ENCODE measurements around the gene PYCR2.
"Not testable (repeated sequence)": the region's sequence is repeated elsewhere in the genome, so short reads cannot be mapped to it uniquely, and the experiment has no call there.

Gene PYCR2

DNA sequence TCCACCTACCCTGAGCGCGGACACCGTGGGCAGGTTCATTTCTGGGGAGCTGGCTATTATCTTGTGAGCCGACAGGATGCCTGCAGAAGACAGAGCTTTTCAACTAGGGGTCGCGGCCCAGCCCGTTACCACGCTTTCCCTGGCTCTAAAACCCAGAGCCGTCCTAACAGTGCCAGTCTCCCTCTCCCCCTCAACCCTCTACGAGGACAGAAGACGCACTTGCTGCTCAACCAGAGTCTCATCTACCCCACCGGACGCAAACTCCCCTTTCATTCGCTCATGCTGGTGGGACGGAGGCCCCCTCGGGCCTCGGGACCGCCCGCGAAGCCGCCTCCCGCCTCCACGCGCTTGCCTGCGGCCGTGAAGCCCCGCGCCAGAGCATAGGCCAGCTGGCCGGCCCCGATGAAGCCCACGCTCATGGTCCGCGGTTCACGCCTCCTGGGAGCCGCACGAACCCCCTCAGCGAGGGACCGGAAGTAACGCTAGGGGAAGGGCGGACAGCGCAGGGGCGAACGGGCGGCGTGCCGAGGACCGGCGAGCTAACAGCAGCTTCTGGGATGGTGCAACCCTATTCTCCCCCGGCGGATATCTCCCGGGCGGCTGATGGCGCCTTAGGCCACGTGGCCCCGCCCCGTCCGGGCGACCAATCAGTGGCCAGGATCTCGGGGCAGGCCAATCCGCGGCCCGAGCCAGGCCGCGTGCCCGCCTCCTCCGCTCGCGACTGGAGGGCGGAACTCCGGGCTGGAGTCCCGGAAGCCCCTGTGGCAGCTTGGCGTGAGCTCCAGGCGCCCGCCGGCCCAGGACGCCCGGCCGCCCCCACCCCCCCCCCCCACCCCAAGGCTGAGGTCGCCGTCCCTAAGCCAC is at the start of gene PYCR2:
PYCR2 (minus strand) TSS at position 559 of the 864 bp plus-strand sequence; CDS start at position 419, 140 bp downstream.
- peak; percentile 82 to 89 for DNase-seq (ENCODE audit: low read depth in 2 of 2, low spot score in 1 of 2)

DNA sequence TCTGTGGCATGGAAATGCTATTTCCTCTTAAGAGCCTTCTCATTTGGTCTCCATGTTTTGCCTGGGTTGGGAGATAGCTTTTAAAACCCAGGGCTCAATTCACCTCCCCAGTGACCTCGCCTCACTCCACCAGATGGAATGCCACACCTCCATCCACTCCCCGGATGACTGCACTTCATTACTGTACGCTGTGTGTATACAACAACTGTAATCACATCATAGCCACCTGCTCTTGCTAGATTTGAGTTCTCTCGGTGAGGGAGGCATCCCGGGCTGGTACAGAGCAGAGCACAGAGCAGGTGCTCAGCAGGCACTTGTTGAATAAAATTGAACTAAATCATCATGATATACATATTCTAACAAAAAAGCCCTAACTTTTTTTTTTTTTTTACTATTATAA is 49.1 kb upstream of the PYCR2 start:
- no peak for DNase-seq (ENCODE audit: low read depth in 2 of 2, low spot score in 1 of 2)

GRCh38 chr1:225972344-225973152 is 48.5 kb upstream of the PYCR2 start:
- DNase-seq (ENCODE audit: low read depth in 2 of 2, low spot score in 1 of 2) = no peak

DNA sequence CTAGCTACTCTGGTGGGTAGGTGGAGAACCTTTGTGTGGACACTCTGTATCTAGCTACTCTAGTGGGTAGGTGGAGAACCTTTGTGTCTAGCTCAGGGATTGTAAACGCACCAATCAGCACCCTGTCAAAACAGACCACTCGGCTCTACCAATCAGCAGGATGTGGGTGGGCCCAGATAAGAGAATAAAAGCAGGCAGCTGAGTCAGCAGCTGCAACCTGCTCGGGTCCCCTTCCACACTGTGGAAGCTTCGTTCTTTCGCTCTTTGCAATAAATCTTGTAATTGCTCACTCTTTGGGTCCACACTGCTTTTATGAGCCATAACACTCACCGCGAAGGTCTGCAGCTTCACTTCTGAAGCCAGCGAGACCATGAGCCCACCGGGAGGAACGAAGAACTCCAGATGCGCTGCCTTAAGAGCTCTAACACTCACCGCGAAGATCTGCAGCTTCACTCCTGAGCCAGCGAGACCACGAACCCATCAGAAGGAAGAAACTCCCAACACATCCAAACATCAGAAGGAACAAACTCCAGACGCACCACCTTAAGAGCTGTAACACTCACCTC is 46.6 kb upstream of the PYCR2 start:
- DNase-seq (ENCODE audit: low read depth in 2 of 2, low spot score in 1 of 2) = not testable (repeated sequence)

GRCh38 chr1:225969751-225970150 is 45.7 kb upstream of the PYCR2 start:
- DNase-seq (ENCODE audit: low read depth in 2 of 2, low spot score in 1 of 2) = not testable (repeated sequence)

GRCh38 chr1:225965231-225965630 is 41.2 kb upstream of the PYCR2 start:
- DNase-seq (ENCODE audit: low read depth in 2 of 2, low spot score in 1 of 2) = no peak

- no peak for DNase-seq (ENCODE audit: low read depth in 2 of 2, low spot score in 1 of 2)
Measured at GRCh38 chr1:225963735-225964530, 39.9 kb upstream of the PYCR2 start.

- DNase-seq (ENCODE audit: low read depth in 2 of 2, low spot score in 1 of 2) = peak; percentile 22 to 35
Measured at GRCh38 chr1:225962440-225962975, 38.5 kb upstream of the PYCR2 start.

GRCh38 chr1:225961659-225962439 is 37.8 kb upstream of the PYCR2 start:
- no peak for DNase-seq (ENCODE audit: low read depth in 2 of 2, low spot score in 1 of 2)

- no peak for DNase-seq (ENCODE audit: low read depth in 2 of 2, low spot score in 1 of 2)
Measured at GRCh38 chr1:225958041-225958440, 34.0 kb upstream of the PYCR2 start.

- no peak for DNase-seq (ENCODE audit: low read depth in 2 of 2, low spot score in 1 of 2)
Measured at GRCh38 chr1:225954753-225955152, 30.7 kb upstream of the PYCR2 start.

GRCh38 chr1:225953315-225953714 is 29.3 kb upstream of the PYCR2 start:
- no peak for DNase-seq (ENCODE audit: low read depth in 2 of 2, low spot score in 1 of 2)

- DNase-seq (ENCODE audit: low read depth in 2 of 2, low spot score in 1 of 2) = no peak
Measured at GRCh38 chr1:225950905-225951497, 27.0 kb upstream of the PYCR2 start.

DNA sequence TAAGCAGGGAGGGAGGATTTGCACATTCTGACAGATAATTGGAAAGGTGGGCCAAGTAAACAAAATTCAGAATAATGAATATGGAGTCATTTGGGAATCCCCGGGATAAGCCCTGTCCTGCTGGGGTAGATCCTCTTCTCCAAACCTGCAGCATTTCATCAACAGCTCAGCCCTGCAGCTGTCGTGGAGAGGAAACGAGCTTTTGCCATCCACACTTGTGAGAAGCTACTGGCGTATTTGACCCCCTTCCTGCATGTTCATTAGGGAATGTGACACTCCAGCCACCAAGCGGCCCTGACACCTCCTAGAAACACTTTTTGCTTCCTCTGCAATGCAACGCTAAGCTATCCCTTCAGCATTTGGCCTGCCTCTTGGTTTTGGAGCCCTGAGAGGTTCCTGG is 25.0 kb upstream of the PYCR2 start:
- DNase-seq (ENCODE audit: low read depth in 2 of 2, low spot score in 1 of 2) = no peak

DNA sequence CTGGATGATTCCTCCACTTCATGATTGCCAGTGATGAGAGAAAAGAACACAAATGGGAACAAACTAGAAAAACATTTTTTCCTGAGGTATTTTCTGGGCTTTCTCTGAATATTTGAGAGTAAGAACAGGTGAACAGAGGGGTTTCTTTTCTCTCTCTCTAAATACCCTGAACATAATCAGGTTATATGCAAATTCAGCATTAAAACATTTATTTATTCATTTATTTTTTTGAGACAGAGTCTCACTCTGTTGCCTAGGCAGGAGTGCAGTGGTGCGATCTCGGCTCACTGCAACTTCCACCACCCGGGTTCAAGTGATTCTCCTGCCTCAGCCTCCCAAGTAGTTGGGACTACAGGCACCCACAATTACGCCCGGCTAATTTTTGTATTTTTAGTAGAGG is 22.8 kb upstream of the PYCR2 start:
- DNase-seq (ENCODE audit: low read depth in 2 of 2, low spot score in 1 of 2) = no peak

DNA sequence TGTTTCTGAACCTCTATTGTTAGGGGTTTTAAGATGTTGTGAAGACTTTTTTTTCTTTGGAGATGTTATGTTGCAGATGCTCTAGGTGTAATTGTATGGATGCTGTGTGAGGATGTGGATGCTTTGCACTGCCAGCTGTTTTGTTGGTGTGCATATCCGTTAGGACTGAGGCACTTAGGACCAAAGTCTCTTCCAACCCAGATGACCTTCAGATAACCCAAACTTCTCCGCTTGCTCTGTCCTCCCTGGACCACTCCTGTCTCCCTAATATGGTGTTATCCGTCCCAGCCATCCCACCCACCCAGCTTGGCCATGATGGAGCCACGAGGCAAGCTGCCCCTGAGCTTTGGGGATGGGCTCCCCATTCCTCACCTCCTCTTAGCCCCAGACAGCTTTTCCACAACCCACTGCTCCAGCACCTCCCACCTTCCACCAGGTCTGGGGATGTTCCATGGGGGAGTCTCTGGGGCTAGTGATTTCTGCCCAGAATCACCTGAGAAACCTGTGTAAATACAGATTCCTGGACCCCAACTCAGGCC is 22.1 kb upstream of the PYCR2 start:
- no peak for DNase-seq (ENCODE audit: low read depth in 2 of 2, low spot score in 1 of 2)

GRCh38 chr1:225945564-225945963 is 21.5 kb upstream of the PYCR2 start:
- no peak for DNase-seq (ENCODE audit: low read depth in 2 of 2, low spot score in 1 of 2)

- no peak for DNase-seq (ENCODE audit: low read depth in 2 of 2, low spot score in 1 of 2)
Measured at GRCh38 chr1:225944951-225945350, 20.9 kb upstream of the PYCR2 start.

DNA sequence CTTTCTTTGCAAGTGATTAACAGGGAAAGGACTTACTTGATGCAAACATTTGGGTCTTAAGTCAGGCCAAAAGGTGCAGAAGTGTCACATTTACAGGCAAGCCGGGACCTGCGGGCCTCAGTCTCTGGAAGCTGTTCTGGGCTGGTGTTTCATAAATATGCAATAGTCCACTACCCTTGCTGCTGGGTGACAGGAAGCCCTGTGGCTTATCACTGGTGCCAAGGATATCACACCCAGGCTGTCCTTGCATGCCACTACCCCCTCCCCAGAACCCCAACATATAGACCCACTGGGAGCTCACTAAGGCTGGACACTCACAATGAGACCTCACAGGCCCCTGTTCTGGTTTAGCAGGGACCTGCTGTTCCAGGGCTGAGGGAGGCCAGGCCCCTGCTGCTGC is 20.3 kb upstream of the PYCR2 start:
- no peak for DNase-seq (ENCODE audit: low read depth in 2 of 2, low spot score in 1 of 2)

Data from stimulated activated CD8-positive, alpha-beta memory T cell treated with anti-CD3 and anti-CD28 coated beads, Interleukin-4, amount 100 ng/mL, for 1 hour (primary cell).